Transverse colon (tissue), 4 donors: ENCODE results near the gene NLGN4Y.

Experiments
- CTCF ChIP-seq, 5 experiments: fragments of 200-600 bp in 3 of 5; fragments of 450-650 bp in 2 of 5; sonication (generic) in 3 of 5; IDR thresholded peaks; 1 replicate in 2 of 5; 2 replicates in 3 of 5; pipeline ENCODE4 v1.5.1; 2016 to 2017; ENCODE audit warnings: antibody characterized with exemption in 5 of 5, inconsistent platforms in 3 of 5, mild to moderate bottlenecking in 2 of 5, moderate library complexity in 1 of 5
- EP300 ChIP-seq: sonication (generic); formaldehyde crosslinking; IDR thresholded peaks from one replicate; pipeline ENCODE4 v1.6.1; 2017; ENCODE audit warnings: antibody characterized with exemption, low read depth
- POLR2A ChIP-seq: fragments of 450-650 bp; IDR thresholded peaks from one replicate; pipeline ENCODE4 v1.6.1; 2016; ENCODE audit warnings: antibody characterized with exemption, mild to moderate bottlenecking, moderate library complexity
- POLR2AphosphoS5 ChIP-seq, 3 donors: sonication (generic); formaldehyde crosslinking; IDR thresholded peaks; one replicate each; pipeline ENCODE4 v1.6.1; 2016; ENCODE audit warnings: antibody characterized with exemption in 3 of 3

- TF ChIP-seq CTCF (IDR thresholded peaks at IDR 0.05) (no peak), POLR2AphosphoS5 (IDR thresholded peaks at IDR 0.05) (no peak), POLR2A (no peak), EP300 (no peak)
These were observed 313.1 kb downstream of the NLGN4Y start for GRCh38 chrY:14837466-14837865.
